PC-3 (cell line): ENCODE results near the gene SPR.

Experiments
- EZH2 ChIP-seq: fragments of 300-600 bp; sonication (generic); IDR thresholded peaks from one replicate; pipeline ENCODE4 v1.6.1; 2017; ENCODE audit warnings: antibody characterized with exemption, mild to moderate bottlenecking, low read length; ENCODE audit not compliant: unreplicated experiment
- EZH2phosphoT487 ChIP-seq: fragments of 300-600 bp; sonication (generic); IDR thresholded peaks from 2 replicates; pipeline ENCODE4 v1.6.1; 2018; ENCODE audit warnings: mild to moderate bottlenecking, antibody characterized with exemption, low read length, borderline replicate concordance
- TF ChIP-seq, protein P1 (sequence below): fragments of 300-600 bp; sonication (generic); conservative IDR thresholded peaks from 2 replicates; pipeline ENCODE4 v1.5.1; 2017; ENCODE audit warnings: antibody characterized with exemption, low read depth, mild to moderate bottlenecking, low read length

DNA sequence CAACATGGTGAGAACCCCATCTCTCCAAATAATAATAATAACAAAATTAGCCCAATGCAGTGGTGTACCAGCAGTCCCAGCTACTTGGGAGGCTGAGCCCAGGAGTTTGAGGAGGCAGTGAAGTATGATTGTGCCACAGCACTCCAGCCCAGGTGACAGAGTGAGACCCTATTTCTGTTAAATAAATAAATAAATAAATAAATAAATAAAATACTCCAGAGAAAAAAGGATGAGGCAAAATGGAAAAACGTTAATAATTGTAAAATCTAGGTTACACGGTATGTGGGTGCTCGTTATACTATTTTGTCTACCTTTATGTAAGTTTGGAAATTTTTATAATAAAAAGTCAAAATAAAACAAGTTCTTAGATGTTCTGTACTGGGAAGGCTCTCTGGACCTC, 21.5 kb downstream of the SPR start:
- TF ChIP-seq EZH2 (no peak), EZH2phosphoT487 (no peak)
- TF ChIP-seq, protein P1, sequence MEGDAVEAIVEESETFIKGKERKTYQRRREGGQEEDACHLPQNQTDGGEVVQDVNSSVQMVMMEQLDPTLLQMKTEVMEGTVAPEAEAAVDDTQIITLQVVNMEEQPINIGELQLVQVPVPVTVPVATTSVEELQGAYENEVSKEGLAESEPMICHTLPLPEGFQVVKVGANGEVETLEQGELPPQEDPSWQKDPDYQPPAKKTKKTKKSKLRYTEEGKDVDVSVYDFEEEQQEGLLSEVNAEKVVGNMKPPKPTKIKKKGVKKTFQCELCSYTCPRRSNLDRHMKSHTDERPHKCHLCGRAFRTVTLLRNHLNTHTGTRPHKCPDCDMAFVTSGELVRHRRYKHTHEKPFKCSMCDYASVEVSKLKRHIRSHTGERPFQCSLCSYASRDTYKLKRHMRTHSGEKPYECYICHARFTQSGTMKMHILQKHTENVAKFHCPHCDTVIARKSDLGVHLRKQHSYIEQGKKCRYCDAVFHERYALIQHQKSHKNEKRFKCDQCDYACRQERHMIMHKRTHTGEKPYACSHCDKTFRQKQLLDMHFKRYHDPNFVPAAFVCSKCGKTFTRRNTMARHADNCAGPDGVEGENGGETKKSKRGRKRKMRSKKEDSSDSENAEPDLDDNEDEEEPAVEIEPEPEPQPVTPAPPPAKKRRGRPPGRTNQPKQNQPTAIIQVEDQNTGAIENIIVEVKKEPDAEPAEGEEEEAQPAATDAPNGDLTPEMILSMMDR: no peak
